WERI-Rb-1 (cell line): Measurements from ENCODE around the gene DMWD.

Experiments used
- DNase-seq: peaks from one replicate; pipeline ENCODE4 v3.0.0-alpha.2; 2020
- H3K27ac ChIP-seq: fragments of 250-450 bp; sonication (Bioruptor Pico); 2 replicates; pipeline ENCODE4 v1.5.1; 2020; ENCODE audit warnings: mild to moderate bottlenecking, moderate library complexity
- H3K27me3 ChIP-seq: fragments of 250-450 bp; sonication (Bioruptor Pico); 2 replicates; pipeline ENCODE4 v1.5.1; 2021; ENCODE audit warnings: mild to moderate bottlenecking, low read depth, moderate library complexity; ENCODE audit not compliant: insufficient read depth, severe bottlenecking
- H3K36me3 ChIP-seq: fragments of 250-450 bp; sonication (Bioruptor Pico); 2 replicates; pipeline ENCODE4 v1.5.1; 2020; ENCODE audit warnings: mild to moderate bottlenecking, moderate library complexity
- H3K4me3 ChIP-seq: 2 replicates; pipeline ENCODE4 v1.5.1; 2011; ENCODE audit warnings: low read depth, mild to moderate bottlenecking, control low read depth, low read length
- H3K9me3 ChIP-seq: fragments of 250-450 bp; sonication (Bioruptor Pico); 2 replicates; pipeline ENCODE4 v1.5.1; 2021; ENCODE audit warnings: mild to moderate bottlenecking, moderate library complexity; ENCODE audit not compliant: severe bottlenecking
- TF ChIP-seq, protein P1 (sequence below): IDR thresholded peaks from 2 replicates; pipeline ENCODE4 v1.5.1; 2011; ENCODE audit warnings: low read depth, mild to moderate bottlenecking, control low read depth, inconsistent platforms, low read length

DMWD gene

GRCh38 chr19:45766296-45766868, 26.3 kb downstream of the DMWD start:
- Histone ChIP-seq H3K27ac (no peak overlapping the region), H3K27me3 (no peaks in the 10 kb centered on the region), H3K4me3 (no peak overlapping the region), H3K36me3 (no peaks in the 10 kb centered on the region; the same call in 1 of the 2 replicates), H3K9me3 (no peaks in the 10 kb centered on the region)
- TF ChIP-seq, protein P1, sequence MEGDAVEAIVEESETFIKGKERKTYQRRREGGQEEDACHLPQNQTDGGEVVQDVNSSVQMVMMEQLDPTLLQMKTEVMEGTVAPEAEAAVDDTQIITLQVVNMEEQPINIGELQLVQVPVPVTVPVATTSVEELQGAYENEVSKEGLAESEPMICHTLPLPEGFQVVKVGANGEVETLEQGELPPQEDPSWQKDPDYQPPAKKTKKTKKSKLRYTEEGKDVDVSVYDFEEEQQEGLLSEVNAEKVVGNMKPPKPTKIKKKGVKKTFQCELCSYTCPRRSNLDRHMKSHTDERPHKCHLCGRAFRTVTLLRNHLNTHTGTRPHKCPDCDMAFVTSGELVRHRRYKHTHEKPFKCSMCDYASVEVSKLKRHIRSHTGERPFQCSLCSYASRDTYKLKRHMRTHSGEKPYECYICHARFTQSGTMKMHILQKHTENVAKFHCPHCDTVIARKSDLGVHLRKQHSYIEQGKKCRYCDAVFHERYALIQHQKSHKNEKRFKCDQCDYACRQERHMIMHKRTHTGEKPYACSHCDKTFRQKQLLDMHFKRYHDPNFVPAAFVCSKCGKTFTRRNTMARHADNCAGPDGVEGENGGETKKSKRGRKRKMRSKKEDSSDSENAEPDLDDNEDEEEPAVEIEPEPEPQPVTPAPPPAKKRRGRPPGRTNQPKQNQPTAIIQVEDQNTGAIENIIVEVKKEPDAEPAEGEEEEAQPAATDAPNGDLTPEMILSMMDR: no peak
- no peak for DNase-seq

DNA sequence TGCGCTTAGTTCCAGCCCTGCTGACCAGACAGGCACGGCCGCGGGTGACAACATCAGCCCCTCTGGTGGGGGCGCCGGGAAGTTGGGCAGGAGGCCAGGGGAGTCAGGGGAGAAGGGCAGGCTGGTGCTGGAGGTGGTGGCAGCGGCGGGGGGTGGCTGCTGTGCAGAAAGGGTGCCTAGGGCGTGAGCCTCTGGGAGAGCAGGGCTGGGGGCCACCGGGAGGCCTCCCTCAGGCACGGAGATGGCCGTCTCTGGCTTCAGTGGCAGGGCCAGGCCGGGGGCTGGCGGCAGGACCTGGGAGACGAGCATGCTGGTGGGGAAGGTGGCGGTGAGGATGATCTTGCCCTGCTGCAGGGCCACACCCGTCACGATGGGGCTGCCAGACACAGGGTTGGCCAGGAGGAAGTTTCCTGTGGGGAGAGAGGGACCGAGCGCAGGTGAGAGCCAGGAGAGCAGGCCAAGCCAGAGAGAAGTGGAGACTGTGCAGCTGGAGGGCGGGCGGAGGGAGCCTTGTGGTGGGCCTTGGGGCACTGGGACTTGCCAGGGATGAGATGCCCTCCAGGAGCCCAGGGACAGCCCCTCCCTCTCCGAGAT, 26.8 kb downstream of the DMWD start:
- no peak overlapping the region for H3K27ac ChIP-seq
- TF ChIP-seq, protein P1: no peak
- no peaks in the 10 kb centered on the region for H3K36me3 ChIP-seq

GRCh38 chr19:45764945-45765701, 27.5 kb downstream of the DMWD start:
- DNase-seq: no peak
- Histone ChIP-seq H3K27me3 (no peaks in the 10 kb centered on the region), H3K27ac (no peak overlapping the region), H3K9me3 (no peaks in the 10 kb centered on the region), H3K4me3 (no peak overlapping the region), H3K36me3 (no peaks in the 10 kb centered on the region)
- TF ChIP-seq, protein P1: no peak

More for the DNA sequence above, 26.8 kb downstream of the DMWD start:
- no peak for DNase-seq
- no peaks in the 10 kb centered on the region for H3K9me3 ChIP-seq
- no peak overlapping the region for H3K4me3 ChIP-seq
- H3K27me3 ChIP-seq: no peaks in the 10 kb centered on the region

DNA sequence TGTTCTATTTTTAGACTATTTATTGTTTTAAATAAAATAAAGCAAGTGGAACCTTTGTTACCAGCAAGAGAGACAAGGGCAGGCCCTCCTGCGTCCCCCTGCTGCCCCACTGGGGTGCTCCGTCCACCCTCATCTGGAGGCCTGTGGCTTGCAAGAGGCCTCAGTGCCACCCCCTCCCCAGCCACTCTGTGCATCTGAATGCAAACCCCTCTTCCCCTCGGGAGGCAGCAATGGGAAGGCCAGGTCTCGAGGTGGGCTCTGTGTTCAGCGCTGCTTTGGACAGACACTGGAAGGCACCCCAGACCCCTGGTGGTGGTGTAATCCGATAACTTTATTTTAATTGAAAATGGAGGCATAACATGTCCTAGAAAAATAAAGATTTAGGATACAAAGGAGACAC, 28.2 kb downstream of the DMWD start:
- H3K9me3 ChIP-seq: no peaks in the 10 kb centered on the region
- TF ChIP-seq, protein P1: no peak
- no peak for DNase-seq
- no peak overlapping the region for H3K4me3 ChIP-seq
- no peaks in the 10 kb centered on the region for H3K36me3 ChIP-seq
- no peak overlapping the region for H3K27ac ChIP-seq
- no peaks in the 10 kb centered on the region for H3K27me3 ChIP-seq

DNA sequence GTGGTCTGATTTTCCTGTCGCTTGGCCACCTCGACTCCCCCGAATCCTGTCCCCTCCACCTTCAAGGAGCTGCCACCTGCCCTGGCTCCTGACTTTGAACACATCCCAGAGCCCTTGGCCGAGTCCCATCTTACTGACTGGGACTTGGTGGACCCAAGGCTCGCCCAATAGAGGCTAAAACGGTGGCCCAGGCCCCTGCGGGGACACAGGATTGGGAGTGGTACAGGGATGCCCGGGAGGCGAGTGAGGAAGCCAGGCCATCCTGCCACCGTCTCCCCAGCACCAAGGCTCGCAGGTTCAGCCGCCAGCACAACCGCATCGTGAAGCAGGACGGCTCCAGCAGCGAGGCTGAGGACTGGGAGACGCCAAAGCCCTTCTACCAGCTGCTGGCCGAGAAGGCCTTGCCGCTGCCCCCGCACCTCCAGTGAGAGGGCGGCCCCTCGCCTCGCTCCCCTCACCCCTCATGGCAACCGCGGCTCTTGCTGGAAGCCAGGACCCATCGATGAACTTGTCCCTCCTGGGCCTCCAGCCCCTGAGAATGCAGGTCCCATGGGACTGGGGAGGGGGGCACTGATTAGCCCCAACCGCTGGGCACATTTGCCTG, 28.9 kb downstream of the DMWD start:
- TF ChIP-seq, protein P1: no peak
- Histone ChIP-seq H3K36me3 (no peaks in the 10 kb centered on the region), H3K9me3 (no peaks in the 10 kb centered on the region), H3K27ac (no peak overlapping the region), H3K4me3 (no peak overlapping the region), H3K27me3 (no peaks in the 10 kb centered on the region)
- DNase-seq: no peak
